CD4-positive, alpha-beta T cell treated with Interleukin-12 subunit alpha and Interleukin-12 subunit beta, for 1 hour (primary cell): Measurements from ENCODE around the gene SYTL2.
"Not testable (repeated sequence)": the region's sequence is repeated elsewhere in the genome, so short reads cannot be mapped to it uniquely, and the experiment has no call there.

Experiments used
- DNase-seq: peaks from one replicate; pipeline ENCODE4 v3.0.0-alpha.2; 2020

The SYTL2 gene

GRCh38 chr11:85787168-85787567, 23.8 kb downstream of the SYTL2 start:
- no peak for DNase-seq

- no peak for DNase-seq
Measured at GRCh38 chr11:85784480-85785265, 26.3 kb downstream of the SYTL2 start.

- no peak for DNase-seq
Measured at GRCh38 chr11:85783758-85784157, 27.2 kb downstream of the SYTL2 start.

- peak; percentile 26 for DNase-seq
Measured at GRCh38 chr11:85780780-85781517, 30.0 kb downstream of the SYTL2 start.

- DNase-seq = no peak
Measured at GRCh38 chr11:85779956-85780640, 30.8 kb downstream of the SYTL2 start.

- not testable (repeated sequence) for DNase-seq
Measured at GRCh38 chr11:85777603-85777972, 33.4 kb downstream of the SYTL2 start.

GRCh38 chr11:85776951-85777602, 33.9 kb downstream of the SYTL2 start:
- DNase-seq = no peak

- no peak for DNase-seq
Measured at GRCh38 chr11:85774256-85775101, 36.5 kb downstream of the SYTL2 start.

GRCh38 chr11:85772695-85773094, 38.2 kb downstream of the SYTL2 start:
- DNase-seq = no peak

GRCh38 chr11:85771568-85771967, 39.4 kb downstream of the SYTL2 start:
- DNase-seq = no peak

- DNase-seq = no peak
Measured at GRCh38 chr11:85769771-85770170, 41.2 kb downstream of the SYTL2 start.

GRCh38 chr11:85768473-85769146, 42.3 kb downstream of the SYTL2 start:
- no peak for DNase-seq

- no peak for DNase-seq
Measured at GRCh38 chr11:85767246-85767945, 43.5 kb downstream of the SYTL2 start.

GRCh38 chr11:85766721-85767161, 44.2 kb downstream of the SYTL2 start:
- DNase-seq = no peak

GRCh38 chr11:85764796-85765195, 46.1 kb downstream of the SYTL2 start:
- no peak for DNase-seq

- DNase-seq = no peak
Measured at GRCh38 chr11:85762226-85762625, 48.7 kb downstream of the SYTL2 start.

- no peak for DNase-seq
Measured at GRCh38 chr11:85759915-85760314, 51.0 kb downstream of the SYTL2 start.

GRCh38 chr11:85758480-85759039, 52.4 kb downstream of the SYTL2 start:
- no peak for DNase-seq

- no peak for DNase-seq
Measured at GRCh38 chr11:85758026-85758425, 52.9 kb downstream of the SYTL2 start.

- DNase-seq = peak; percentile 68
Measured at GRCh38 chr11:85756401-85757200, 54.3 kb downstream of the SYTL2 start.
